ENCODE results near the gene CHRND. TPM values are rescaled to one million over a fixed set of nuclear protein-coding genes. Genes with fewer than 3 reads are reported as not detected.

Gene CHRND
- polyA plus RNA-seq, 1 donor from 2014 or later, result not detected

DNA sequence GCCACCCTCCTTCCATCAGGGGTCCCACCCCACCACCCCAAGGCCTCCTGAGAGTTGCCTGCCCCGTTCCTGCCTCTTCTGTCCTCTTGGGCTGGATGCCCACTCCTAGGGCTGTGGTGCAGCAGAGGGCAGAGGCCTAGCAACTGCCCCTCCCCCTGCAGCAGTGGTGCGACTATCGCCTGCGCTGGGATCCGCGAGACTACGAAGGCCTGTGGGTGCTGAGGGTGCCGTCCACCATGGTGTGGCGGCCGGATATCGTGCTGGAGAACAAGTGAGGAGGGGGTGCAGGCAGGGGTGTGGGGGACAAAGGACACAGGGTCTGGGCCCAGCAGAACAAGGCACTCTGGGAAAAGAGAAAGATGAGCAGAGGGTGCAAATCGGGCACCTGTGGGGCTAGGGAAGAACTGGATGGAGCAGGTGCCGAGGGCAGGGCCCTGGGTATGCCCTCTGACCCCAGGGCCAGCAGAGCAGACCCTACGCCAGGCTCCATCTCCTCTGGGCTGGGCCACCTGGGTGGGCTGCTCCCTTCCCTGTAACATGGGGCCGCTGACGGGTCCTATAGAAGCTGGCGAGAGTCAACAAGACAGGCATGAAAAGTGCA, 14.6 kb downstream of the CHRND start:
- no peaks in the 10 kb centered on the region for H3K79me2 ChIP-seq (replicated peaks; ENCODE audit: insufficient read depth, low read length)
- no peaks in the 10 kb centered on the region for H3K9me3 ChIP-seq (ENCODE audit: low read length)
- no peaks in the 10 kb centered on the region for H4K20me1 ChIP-seq (ENCODE audit: insufficient read depth)
- TF ChIP-seq RAD21 (conservative IDR thresholded peaks at IDR 0.05) (no peak), CTCF (IDR thresholded peaks at IDR 0.05; ENCODE audit: poor library complexity, severe bottlenecking) (no peak), TAF1 (IDR thresholded peaks at IDR 0.05; ENCODE audit: low read depth) (no peak), EZH2 (IDR thresholded peaks at IDR 0.05; ENCODE audit: borderline replicate concordance, insufficient read depth, low read length, poor library complexity, severe bottlenecking) (no peak), POLR2AphosphoS5 (IDR thresholded peaks at IDR 0.05) (no peak), SMC3 (conservative IDR thresholded peaks at IDR 0.05; ENCODE audit: poor library complexity) (no peak), REST (IDR thresholded peaks at IDR 0.05; ENCODE audit: borderline replicate concordance) (no peak), MXI1 (conservative IDR thresholded peaks at IDR 0.05; ENCODE audit: poor library complexity, severe bottlenecking) (no peak), EP300 (conservative IDR thresholded peaks at IDR 0.05; ENCODE audit: poor library complexity, severe bottlenecking) (no peak)
- H2AFZ ChIP-seq (ENCODE audit: low read depth, low read length), result no peak overlapping the region
- no peaks in the 10 kb centered on the region for H3K9me2 ChIP-seq (ENCODE audit: insufficient read depth, low read length)
- H3K4me2 ChIP-seq (ENCODE audit: low read length), result no peak overlapping the region
- peaks cover 3% of the 10 kb centered on the region for H3K36me3 ChIP-seq (ENCODE audit: insufficient read depth, low read length)
- no peak overlapping the region for H3K9ac ChIP-seq (ENCODE audit: low read length)
- H3K27me3 ChIP-seq (ENCODE audit: insufficient read depth, low read depth, low read length), result no peaks in the 10 kb centered on the region
- H3K4me3 ChIP-seq (ENCODE audit: low read length), result no peak overlapping the region
- H3F3A ChIP-seq (ENCODE audit: insufficient read depth, low read length, poor library complexity, severe bottlenecking), result no peaks in the 10 kb centered on the region
- H3K27ac ChIP-seq (ENCODE audit: low read length), result no peak overlapping the region

DNA sequence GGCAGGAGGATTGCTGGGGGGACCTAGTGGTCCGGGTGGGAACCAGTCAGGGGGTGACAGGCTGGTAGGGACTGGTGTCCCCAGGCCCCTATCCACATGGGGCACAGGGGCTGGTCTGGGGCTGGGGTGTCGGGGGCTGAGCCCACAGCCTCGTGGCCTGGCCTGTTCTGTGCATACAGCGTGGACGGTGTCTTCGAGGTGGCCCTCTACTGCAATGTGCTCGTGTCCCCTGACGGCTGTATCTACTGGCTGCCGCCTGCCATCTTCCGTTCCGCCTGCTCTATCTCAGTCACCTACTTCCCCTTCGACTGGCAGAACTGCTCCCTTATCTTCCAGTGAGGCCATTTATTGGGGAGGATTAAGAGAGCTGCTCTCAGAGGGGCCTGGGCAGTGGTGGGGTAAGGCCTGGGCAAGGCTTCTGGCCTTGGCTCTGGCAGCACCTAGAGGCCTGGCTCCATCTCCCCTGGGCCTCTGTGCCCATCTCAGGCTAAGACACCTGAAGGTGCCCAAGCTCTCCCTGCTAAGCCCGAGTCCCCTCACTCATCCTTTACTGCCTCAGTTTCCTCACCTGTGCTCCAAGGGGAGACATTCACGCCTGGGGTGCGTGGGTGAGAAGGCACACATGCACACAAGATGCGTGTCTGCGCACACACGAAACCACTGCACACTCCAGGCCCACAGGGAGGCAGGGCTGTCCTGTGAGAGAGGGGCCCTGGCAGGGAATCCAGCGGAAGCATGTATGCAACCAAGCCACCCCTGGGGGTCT, 15.4 kb downstream of the CHRND start:
- H4K20me1 ChIP-seq (ENCODE audit: insufficient read depth), result no peaks in the 10 kb centered on the region
- no peaks in the 10 kb centered on the region for H3K9me3 ChIP-seq (ENCODE audit: low read length)
- no peak overlapping the region for H2AFZ ChIP-seq (ENCODE audit: low read depth, low read length)
- no peak for TF ChIP-seq EZH2 (IDR thresholded peaks at IDR 0.05; ENCODE audit: borderline replicate concordance, insufficient read depth, low read length, poor library complexity, severe bottlenecking)
- no peak for TF ChIP-seq EP300 (conservative IDR thresholded peaks at IDR 0.05; ENCODE audit: poor library complexity, severe bottlenecking)
- no peak for TF ChIP-seq MXI1 (conservative IDR thresholded peaks at IDR 0.05; ENCODE audit: poor library complexity, severe bottlenecking)
- TF ChIP-seq SMC3 (conservative IDR thresholded peaks at IDR 0.05; ENCODE audit: poor library complexity), result no peak
- no peak for TF ChIP-seq REST (IDR thresholded peaks at IDR 0.05; ENCODE audit: borderline replicate concordance)
- no peak for TF ChIP-seq CTCF (IDR thresholded peaks at IDR 0.05; ENCODE audit: poor library complexity, severe bottlenecking)
- TF ChIP-seq POLR2AphosphoS5 (IDR thresholded peaks at IDR 0.05), result no peak
- TF ChIP-seq RAD21 (conservative IDR thresholded peaks at IDR 0.05), result no peak
- no peak for TF ChIP-seq TAF1 (IDR thresholded peaks at IDR 0.05; ENCODE audit: low read depth)
- H3K9ac ChIP-seq (ENCODE audit: low read length), result no peak overlapping the region
- no peaks in the 10 kb centered on the region for H3K9me2 ChIP-seq (ENCODE audit: insufficient read depth, low read length)
- H3K27ac ChIP-seq (ENCODE audit: low read length), result no peak overlapping the region
- peaks cover 7% of the 10 kb centered on the region for H3K36me3 ChIP-seq (ENCODE audit: insufficient read depth, low read length)
- no peak overlapping the region for H3K4me3 ChIP-seq (ENCODE audit: low read length)
- H3K4me2 ChIP-seq (ENCODE audit: low read length), result no peak overlapping the region
- no peaks in the 10 kb centered on the region for H3F3A ChIP-seq (ENCODE audit: insufficient read depth, low read length, poor library complexity, severe bottlenecking)
- H3K27me3 ChIP-seq (ENCODE audit: insufficient read depth, low read depth, low read length), result no peaks in the 10 kb centered on the region
- peaks cover 4% of the 10 kb centered on the region for H3K79me2 ChIP-seq (replicated peaks; ENCODE audit: insufficient read depth, low read length)

Data from neural cell (in vitro differentiated cells).